Activated T-cell treated with anti-CD3 and anti-CD28 coated beads, Interleukin-2, amount 50 U/mL, for 72 hours (primary cell): ENCODE results near the gene LSS. TPM values are rescaled to one million over a fixed set of nuclear protein-coding genes. Genes with fewer than 3 reads are reported as not detected.

Experiments used
- ATAC-seq, 2 donors: fragments of 150-1000 bp; cut with Tn5 transposase; replicated peaks in 1 of 2; 2 replicates each; pipeline ENCODE4 v1.10.0; 2021; ENCODE audit warnings: moderate library complexity in 2 of 2, mild to moderate bottlenecking in 1 of 2
- DNase-seq, 2 donors: peaks; one replicate each; pipeline ENCODE4 v3.0.0; 2021 to 2022; ENCODE audit warnings: mixed read lengths in 1 of 2
- H3K27ac Mint-ChIP-seq: one replicate; pipeline ENCODE4 v1.8.0; 2022; ENCODE audit warnings: mild to moderate bottlenecking, moderate library complexity, mixed read lengths
- H3K27me3 Mint-ChIP-seq: one replicate; pipeline ENCODE4 v1.8.0; 2022; ENCODE audit warnings: low read depth, mixed read lengths
- H3K36me3 Mint-ChIP-seq, 2 donors: one replicate each; pipeline ENCODE4 v1.8.0; 2022; ENCODE audit warnings: mixed read lengths in 2 of 2, mild to moderate bottlenecking in 1 of 2; ENCODE audit not compliant: insufficient read depth in 2 of 2
- H3K4me1 Mint-ChIP-seq: one replicate; pipeline ENCODE4 v1.8.0; 2022; ENCODE audit warnings: low read depth, mixed read lengths
- H3K4me3 Mint-ChIP-seq, 2 donors: one replicate each; pipeline ENCODE4 v1.8.0; 2022; ENCODE audit warnings: mild to moderate bottlenecking in 2 of 2, mixed read lengths in 2 of 2, moderate library complexity in 2 of 2
- H3K9me3 Mint-ChIP-seq, 2 donors: one replicate each; pipeline ENCODE4 v1.8.0; 2022; ENCODE audit warnings: mixed read lengths in 2 of 2
- total RNA-seq, 2 donors: library from RNA; stranded (reverse); gene quantifications; one replicate each; pipeline ENCODE4 v1.2.3, GENCODE V29; 2022

LSS gene
- total RNA-seq, 2 donors from 2014 or later: 18.9 to 22.4 TPM

- Mint-ChIP-seq H3K27me3 (no peaks in the 10 kb centered on the region), H3K36me3 (peaks cover 10 to 52% of the 10 kb centered on the region in 2 donors), H3K4me1 (peaks cover 35% of the 10 kb centered on the region), H3K27ac (peak overlapping the region; percentile 86), H3K9me3 (peaks cover 0 to 1% of the 10 kb centered on the region in 2 donors), H3K4me3 (peak overlapping the region; percentile 36 to 70)
- no peak for DNase-seq
- ATAC-seq: no peak
Observed at GRCh38 chr21:46254208-46254975, 25.8 kb upstream of the LSS start.

DNA sequence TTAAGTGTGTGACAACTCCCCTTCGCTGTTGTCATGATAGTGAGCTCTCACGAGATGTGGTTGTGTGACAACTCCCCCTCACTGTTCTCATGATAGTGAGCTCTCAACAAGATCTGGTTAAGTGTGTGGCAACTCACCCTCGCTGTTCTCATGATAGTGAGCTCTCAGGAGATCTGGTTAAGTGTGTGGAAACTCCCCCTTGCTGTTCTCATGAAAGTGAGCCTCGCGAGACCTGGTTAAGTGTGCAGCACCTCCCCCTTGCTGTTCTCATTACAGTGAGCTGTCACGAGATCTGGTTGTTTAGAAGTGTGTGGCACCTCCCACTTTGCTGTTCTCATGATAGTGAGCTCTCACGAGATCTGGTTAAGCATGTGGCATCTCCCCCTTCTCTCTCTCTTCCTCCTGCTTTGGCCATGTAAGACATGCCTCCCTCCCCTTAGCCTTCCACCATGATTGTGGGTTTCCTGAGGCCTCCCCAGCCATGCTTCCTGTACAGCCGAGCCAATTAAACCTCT is 25.1 kb upstream of the LSS start:
- DNase-seq (peak; percentile 60 to 62), ATAC-seq (peak; percentile 93)
- Mint-ChIP-seq H3K9me3 (peaks cover 0 to 1% of the 10 kb centered on the region in 2 donors), H3K27me3 (no peaks in the 10 kb centered on the region), H3K27ac (peak overlapping the region; percentile 86), H3K4me3 (peak overlapping the region; percentile 36 to 70), H3K4me1 (peaks cover 35% of the 10 kb centered on the region), H3K36me3 (peaks cover 13 to 49% of the 10 kb centered on the region in 2 donors)

GRCh38 chr21:46252840-46253239 is 24.3 kb upstream of the LSS start:
- Mint-ChIP-seq H3K4me1 (peaks cover 35% of the 10 kb centered on the region), H3K36me3 (peaks cover 13 to 48% of the 10 kb centered on the region in 2 donors), H3K9me3 (peaks cover 0 to 1% of the 10 kb centered on the region in 2 donors), H3K27ac (peak overlapping the region; percentile 57), H3K4me3 (no peak overlapping the region), H3K27me3 (no peaks in the 10 kb centered on the region)
- DNase-seq: no peak
- no peak for ATAC-seq

DNA sequence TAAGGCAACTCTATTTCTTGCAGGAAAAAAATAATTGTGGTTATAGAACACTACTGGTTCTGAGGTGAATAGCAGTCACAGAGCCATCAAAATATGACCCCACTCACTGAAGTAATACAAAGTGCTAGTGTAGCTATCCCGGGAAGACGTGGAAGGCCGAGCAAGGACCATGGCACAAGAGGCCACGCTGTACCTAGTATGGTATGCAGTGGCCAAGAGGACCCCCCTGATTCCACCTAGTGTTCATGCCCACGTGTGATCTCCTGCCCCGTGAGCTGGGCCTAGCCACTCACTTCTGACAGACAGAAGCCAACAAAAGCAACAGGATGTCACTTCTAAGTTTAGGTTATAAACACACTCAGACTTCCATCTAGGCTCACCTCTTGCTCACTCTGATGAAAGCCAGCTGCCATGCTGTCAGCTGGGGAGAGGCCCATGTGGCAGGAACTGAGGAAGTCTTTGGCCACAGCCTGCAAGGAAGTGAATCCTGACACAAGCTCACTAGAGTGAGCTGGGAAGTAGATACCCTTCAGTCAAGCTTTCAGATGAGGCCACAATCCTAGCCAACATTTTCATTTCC is 21.7 kb upstream of the LSS start:
- Mint-ChIP-seq H3K27me3 (no peaks in the 10 kb centered on the region), H3K27ac (peak overlapping the region; percentile 45), H3K9me3 (peaks cover 0 to 1% of the 10 kb centered on the region in 2 donors), H3K4me1 (peaks cover 39% of the 10 kb centered on the region), H3K36me3 (peaks cover 18 to 52% of the 10 kb centered on the region in 2 donors), H3K4me3 (no peak overlapping the region)
- ATAC-seq (no peak), DNase-seq (no peak)

- Mint-ChIP-seq H3K4me3 (no peak overlapping the region), H3K27ac (peak overlapping the region; percentile 80)
Observed at GRCh38 chr21:46248827-46249226, 20.3 kb upstream of the LSS start.

DNA sequence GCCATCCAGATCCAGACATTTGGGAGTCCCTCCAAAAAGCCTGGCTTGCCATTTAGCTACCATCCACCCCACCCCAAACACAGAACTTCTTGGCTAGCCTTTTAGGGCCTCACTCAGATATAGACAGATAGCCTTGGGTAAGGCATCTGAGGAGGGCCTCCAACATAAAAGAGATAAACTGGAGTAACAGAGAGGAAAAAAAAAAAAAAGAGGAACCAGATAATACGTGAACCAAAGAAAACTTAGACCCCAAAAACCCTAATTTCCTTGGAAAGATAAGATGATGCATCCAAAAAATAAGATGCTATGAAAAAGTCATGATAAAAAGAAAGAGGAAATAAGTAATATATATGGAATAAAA is 19.8 kb upstream of the LSS start:
- Mint-ChIP-seq H3K4me1 (peaks cover 24% of the 10 kb centered on the region), H3K27me3 (no peaks in the 10 kb centered on the region), H3K27ac (peak overlapping the region; percentile 80), H3K4me3 (no peak overlapping the region), H3K36me3 (peaks cover 12 to 41% of the 10 kb centered on the region in 2 donors), H3K9me3 (no peaks in the 10 kb centered on the region)
- ATAC-seq: no peak
- DNase-seq: no peak

More at GRCh38 chr21:46248827-46249226, 20.3 kb upstream of the LSS start:
- peaks cover 0 to under 1% of the 10 kb centered on the region in 2 donors for H3K9me3 Mint-ChIP-seq
- DNase-seq: no peak
- H3K4me1 Mint-ChIP-seq: peaks cover 25% of the 10 kb centered on the region
- ATAC-seq: no peak
- no peaks in the 10 kb centered on the region for H3K27me3 Mint-ChIP-seq
- peaks cover 16 to 43% of the 10 kb centered on the region in 2 donors for H3K36me3 Mint-ChIP-seq

DNA sequence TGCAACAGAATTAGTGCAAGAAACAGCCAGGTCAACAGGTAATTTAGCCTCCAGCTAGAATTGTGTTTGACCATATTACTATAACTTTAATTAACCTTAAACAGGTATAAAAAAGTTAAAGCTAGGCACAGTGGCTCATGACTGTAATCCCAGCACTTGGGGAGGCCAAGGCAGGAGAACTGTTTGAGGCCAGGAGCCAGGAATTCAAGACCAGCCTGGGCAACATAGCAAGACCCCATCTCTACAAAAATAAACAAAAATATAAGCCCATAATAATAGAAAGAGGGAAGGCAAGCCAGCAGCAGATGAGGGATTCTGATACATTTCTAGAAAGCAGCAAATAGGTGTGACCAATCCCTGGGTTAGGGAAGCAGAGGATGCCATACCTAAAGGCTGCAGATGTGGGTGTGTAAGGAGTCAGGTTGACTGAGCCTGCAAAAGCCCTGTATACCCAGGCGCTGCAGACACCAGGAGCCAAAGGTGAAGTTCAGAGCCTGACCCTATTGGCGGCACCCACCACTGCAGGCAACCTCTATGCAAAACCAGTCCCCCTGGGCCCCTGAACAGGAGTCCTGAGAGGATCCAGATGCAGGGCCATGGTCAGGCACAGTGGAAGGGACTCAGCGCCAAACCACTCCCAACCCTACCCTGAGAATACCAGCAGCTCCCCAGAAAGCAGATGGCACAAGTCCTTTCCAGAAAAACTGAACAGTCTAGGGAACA is 19.3 kb upstream of the LSS start:
- Mint-ChIP-seq H3K27ac (no peak overlapping the region), H3K9me3 (no peaks in the 10 kb centered on the region), H3K4me3 (no peak overlapping the region), H3K4me1 (peaks cover 26% of the 10 kb centered on the region), H3K36me3 (peaks cover 11 to 44% of the 10 kb centered on the region in 2 donors), H3K27me3 (no peaks in the 10 kb centered on the region)
- no peak for DNase-seq
- no peak for ATAC-seq

DNA sequence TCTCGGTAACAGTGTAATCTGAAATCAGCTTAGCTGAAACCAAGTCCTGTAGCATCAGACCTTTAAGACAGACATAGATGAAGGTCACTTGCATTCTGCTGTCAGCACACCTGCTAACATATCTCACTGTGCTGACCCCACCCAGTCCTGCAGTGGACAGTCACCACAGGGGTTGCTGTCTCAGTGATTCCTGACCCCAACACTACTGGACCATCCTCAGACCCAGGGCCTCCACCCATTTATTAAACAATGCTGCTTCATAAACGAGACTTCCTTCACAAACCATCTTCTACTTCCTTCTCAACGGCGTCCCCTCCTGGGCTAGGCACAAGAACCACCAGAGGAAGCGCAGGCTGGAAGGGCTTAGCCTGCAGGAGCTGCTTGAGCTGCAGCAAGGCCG is 17.8 kb upstream of the LSS start:
- ATAC-seq (no peak), DNase-seq (no peak)
- Mint-ChIP-seq H3K4me1 (peaks cover 23% of the 10 kb centered on the region), H3K27ac (no peak overlapping the region), H3K4me3 (no peak overlapping the region), H3K9me3 (no peaks in the 10 kb centered on the region), H3K36me3 (peaks cover 11 to 48% of the 10 kb centered on the region in 2 donors), H3K27me3 (no peaks in the 10 kb centered on the region)

GRCh38 chr21:46245213-46245915 is 16.8 kb upstream of the LSS start:
- Mint-ChIP-seq H3K27me3 (no peaks in the 10 kb centered on the region), H3K4me3 (no peak overlapping the region), H3K27ac (no peak overlapping the region), H3K4me1 (peaks cover 16% of the 10 kb centered on the region), H3K9me3 (no peaks in the 10 kb centered on the region), H3K36me3 (peaks cover 11 to 48% of the 10 kb centered on the region in 2 donors)
- DNase-seq: no peak
- no peak for ATAC-seq

DNA sequence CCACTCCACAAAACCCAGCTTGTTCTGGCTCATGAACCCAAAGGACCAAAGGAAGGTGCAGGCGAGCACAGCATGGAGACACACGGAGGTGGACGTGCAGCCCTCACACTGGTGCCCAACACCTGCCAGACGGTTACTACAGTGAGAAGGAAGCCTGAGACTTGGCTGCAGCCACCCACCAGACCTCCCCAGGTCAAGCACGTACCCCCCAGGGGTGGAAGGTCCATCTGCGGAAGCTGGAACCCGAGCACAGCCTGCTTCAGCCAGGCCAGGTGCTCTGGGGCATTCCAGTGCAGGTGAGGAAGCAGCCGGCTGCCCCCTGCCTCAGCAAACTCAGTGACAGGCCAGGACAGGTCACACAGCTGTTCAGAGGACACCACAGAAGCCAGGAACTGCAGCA is 16.0 kb upstream of the LSS start:
- Mint-ChIP-seq H3K27me3 (no peaks in the 10 kb centered on the region), H3K9me3 (no peaks in the 10 kb centered on the region), H3K36me3 (peaks cover 10 to 48% of the 10 kb centered on the region in 2 donors), H3K4me3 (no peak overlapping the region), H3K27ac (no peak overlapping the region), H3K4me1 (peaks cover 13% of the 10 kb centered on the region)
- DNase-seq (no peak), ATAC-seq (no peak)

DNA sequence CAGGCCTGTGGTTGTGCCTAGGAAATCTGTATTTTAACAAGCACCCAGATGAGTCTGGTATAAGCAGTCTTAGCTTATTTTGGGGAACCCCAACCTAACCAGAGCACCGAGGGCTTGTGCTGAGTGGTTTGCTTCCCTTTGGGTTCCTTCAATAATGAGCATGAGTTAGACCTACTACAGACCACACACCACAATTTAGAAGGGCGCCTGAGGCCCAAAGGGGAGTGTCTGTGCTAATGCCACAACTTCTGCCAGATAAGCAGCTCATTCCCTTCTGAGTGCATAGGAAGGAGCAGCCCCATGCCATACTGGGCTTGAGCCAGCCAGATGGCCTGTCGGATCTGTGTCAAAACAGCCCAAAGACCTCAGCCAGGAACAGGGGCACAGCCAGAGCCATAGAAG is 15.4 kb upstream of the LSS start:
- Mint-ChIP-seq H3K27me3 (no peaks in the 10 kb centered on the region), H3K9me3 (no peaks in the 10 kb centered on the region), H3K36me3 (peaks cover 10 to 50% of the 10 kb centered on the region in 2 donors), H3K4me3 (no peak overlapping the region), H3K27ac (no peak overlapping the region), H3K4me1 (peaks cover 13% of the 10 kb centered on the region)
- ATAC-seq (peak; percentile 76 to 82), DNase-seq (no peak)

DNA sequence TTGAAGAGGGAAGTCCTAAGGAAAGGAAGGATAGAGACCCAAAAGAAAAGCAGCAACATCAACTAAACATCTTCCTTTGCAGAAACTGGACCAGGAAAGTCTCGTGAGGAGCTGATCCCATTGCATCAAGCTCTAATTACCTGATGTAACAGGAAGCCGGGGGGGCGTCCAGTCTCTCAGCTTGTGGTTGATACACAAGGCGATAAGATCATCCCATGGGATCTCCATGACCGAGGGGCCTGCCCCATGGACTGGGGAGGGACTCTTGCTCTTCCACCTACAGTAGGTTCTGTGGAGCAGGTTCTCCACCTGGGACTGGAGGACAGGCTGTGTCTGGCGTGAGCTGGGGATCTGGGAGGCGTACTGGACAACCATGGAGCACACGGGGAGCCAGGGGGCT is 14.8 kb upstream of the LSS start:
- DNase-seq (no peak), ATAC-seq (no peak)
- Mint-ChIP-seq H3K4me1 (peaks cover 13% of the 10 kb centered on the region), H3K9me3 (no peaks in the 10 kb centered on the region), H3K36me3 (peaks cover 10 to 49% of the 10 kb centered on the region in 2 donors), H3K27ac (no peak overlapping the region), H3K4me3 (no peak overlapping the region), H3K27me3 (no peaks in the 10 kb centered on the region)
